ENCODE results near the gene TTLL3. TPM values are rescaled to one million over a fixed set of nuclear protein-coding genes. Genes with fewer than 3 reads are reported as not detected.
A peak's percentile ranks its signal among the peaks of the same experiment; 100 is the strongest.

Gene TTLL3
- total RNA-seq, 2 donors from 2014 or later = 12.2 to 13.1 TPM

DNA sequence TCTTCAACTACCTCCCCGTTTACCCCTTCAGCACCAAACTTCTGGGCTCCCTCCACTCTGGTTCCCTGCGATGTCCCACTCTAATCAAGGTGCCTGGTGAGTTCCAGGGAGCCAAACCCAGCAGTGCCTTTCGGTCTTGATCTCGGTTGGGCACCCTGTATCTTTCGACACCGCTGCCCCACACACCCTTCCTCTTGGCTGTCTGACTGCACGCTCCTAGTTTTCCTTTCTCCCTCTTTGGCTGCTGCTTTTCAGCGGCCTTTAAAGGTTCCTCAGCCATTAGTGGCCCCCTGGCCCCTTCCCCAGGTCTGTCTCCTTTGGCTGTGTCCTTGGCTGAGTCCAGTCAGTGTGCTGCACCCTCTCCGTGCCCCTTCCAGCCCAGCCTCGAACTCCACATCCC is 784 bp downstream of the TTLL3 start:
- Histone ChIP-seq H3K27ac (peak overlapping the region; percentile 92 to 96), H3K36me3 (peaks cover 10% of the 10 kb centered on the region), H3K4me1 (peaks cover 0 to 17% of the 10 kb centered on the region in 2 donors), H3K4me3 (peak overlapping the region; percentile 65 to 86), H3K27me3 (no peaks in the 10 kb centered on the region), H3K9me3 (no peaks in the 10 kb centered on the region)
- TF ChIP-seq CTCF (IDR thresholded peaks at IDR 0.05) = no peak
- no peak for DNase-seq (ENCODE audit: low spot score)

DNA sequence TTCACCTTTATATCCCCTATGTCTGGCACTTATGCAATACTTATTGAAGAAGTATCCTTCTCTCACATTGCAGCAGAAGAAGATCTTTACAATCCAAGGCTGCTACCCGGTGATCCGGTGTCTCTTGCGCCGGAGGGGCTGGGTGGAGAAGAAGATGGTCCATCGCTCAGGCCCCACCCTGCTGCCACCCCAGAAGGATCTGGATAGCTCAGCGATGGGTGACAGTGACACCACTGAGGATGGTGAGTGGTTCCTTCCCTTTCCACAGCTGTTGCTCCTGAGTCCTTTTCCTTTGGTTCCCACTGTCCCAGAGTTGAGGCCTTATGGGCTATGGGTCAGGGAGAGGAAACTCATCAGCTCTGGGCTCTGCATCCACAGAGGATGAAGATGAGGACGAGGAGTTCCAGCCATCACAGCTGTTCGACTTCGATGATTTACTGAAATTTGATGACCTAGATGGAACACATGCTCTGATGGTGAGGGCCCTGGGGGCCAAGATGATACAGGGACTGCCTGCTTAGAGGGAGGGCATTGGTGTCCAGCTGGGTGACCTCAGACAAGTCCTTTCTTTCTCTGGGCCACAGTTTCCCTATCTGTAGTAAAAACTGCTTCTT is 2.9 kb downstream of the TTLL3 start:
- H3K4me1 ChIP-seq = peaks cover 0 to 17% of the 10 kb centered on the region in 2 donors
- no peak overlapping the region for H3K4me3 ChIP-seq
- H3K27me3 ChIP-seq = no peaks in the 10 kb centered on the region
- H3K36me3 ChIP-seq = no peaks in the 10 kb centered on the region
- TF ChIP-seq CTCF (IDR thresholded peaks at IDR 0.05) = no peak
- DNase-seq (ENCODE audit: low spot score) = no peak
- H3K9me3 ChIP-seq = no peaks in the 10 kb centered on the region
- no peak overlapping the region for H3K27ac ChIP-seq

GRCh38 chr3:9815986-9816385 is 5.9 kb downstream of the TTLL3 start:
- no peak for TF ChIP-seq CTCF (IDR thresholded peaks at IDR 0.05)
- Histone ChIP-seq H3K4me3 (no peak overlapping the region), H3K27ac (no peak overlapping the region), H3K4me1 (peaks cover 0 to 3% of the 10 kb centered on the region in 2 donors), H3K9me3 (no peaks in the 10 kb centered on the region), H3K27me3 (no peaks in the 10 kb centered on the region), H3K36me3 (no peaks in the 10 kb centered on the region)
- DNase-seq (ENCODE audit: low spot score) = no peak

GRCh38 chr3:9817436-9817835 is 7.4 kb downstream of the TTLL3 start:
- Histone ChIP-seq H3K27ac (no peak overlapping the region), H3K4me3 (no peak overlapping the region), H3K9me3 (no peaks in the 10 kb centered on the region), H3K27me3 (no peaks in the 10 kb centered on the region), H3K4me1 (no peaks in the 10 kb centered on the region), H3K36me3 (no peaks in the 10 kb centered on the region)
- no peak for TF ChIP-seq CTCF (IDR thresholded peaks at IDR 0.05)
- DNase-seq (ENCODE audit: low spot score) = no peak

- no peak for TF ChIP-seq CTCF (IDR thresholded peaks at IDR 0.05)
- Histone ChIP-seq H3K27me3 (no peaks in the 10 kb centered on the region), H3K4me1 (no peaks in the 10 kb centered on the region), H3K36me3 (no peaks in the 10 kb centered on the region), H3K27ac (no peak overlapping the region), H3K9me3 (no peaks in the 10 kb centered on the region), H3K4me3 (no peak overlapping the region)
- no peak for DNase-seq (ENCODE audit: low spot score)
These were observed 8.7 kb downstream of the TTLL3 start for GRCh38 chr3:9818666-9819335.
